NAMALWA (cell line): ENCODE results near the gene SGK2.
"Not testable (repeated sequence)": the region's sequence is repeated elsewhere in the genome, so short reads cannot be mapped to it uniquely, and the experiment has no call there.

Experiments used
- DNase-seq: peaks from one replicate; pipeline ENCODE4 v3.0.0-alpha.2; 2015; ENCODE audit warnings: low spot score

Gene SGK2

GRCh38 chr20:43563991-43564390, 5.2 kb downstream of the SGK2 start:
- DNase-seq: no peak

- DNase-seq: no peak
These were observed 5.6 kb downstream of the SGK2 start for GRCh38 chr20:43564455-43564854.

GRCh38 chr20:43564993-43565757, 6.3 kb downstream of the SGK2 start:
- DNase-seq: no peak

- DNase-seq: no peak
These were observed 6.9 kb downstream of the SGK2 start for GRCh38 chr20:43565758-43566104.

- no peak for DNase-seq
These were observed 8.7 kb downstream of the SGK2 start for GRCh38 chr20:43567477-43567876.

- no peak for DNase-seq
These were observed 9.9 kb downstream of the SGK2 start for GRCh38 chr20:43568706-43569105.

- no peak for DNase-seq
These were observed 10.5 kb downstream of the SGK2 start for GRCh38 chr20:43569282-43569681.

GRCh38 chr20:43570496-43570895, 11.7 kb downstream of the SGK2 start:
- DNase-seq: no peak

- DNase-seq: no peak
These were observed 12.5 kb downstream of the SGK2 start for GRCh38 chr20:43571310-43571709.

GRCh38 chr20:43571771-43572170, 12.9 kb downstream of the SGK2 start:
- no peak for DNase-seq

- no peak for DNase-seq
These were observed 14.1 kb downstream of the SGK2 start for GRCh38 chr20:43572891-43573290.

GRCh38 chr20:43576108-43576507, 17.3 kb downstream of the SGK2 start:
- no peak for DNase-seq

- no peak for DNase-seq
These were observed 21.3 kb downstream of the SGK2 start for GRCh38 chr20:43579861-43580793.

GRCh38 chr20:43583133-43583864, 24.5 kb downstream of the SGK2 start:
- no peak for DNase-seq

GRCh38 chr20:43583982-43584432, 25.2 kb downstream of the SGK2 start:
- peak; percentile 48 for DNase-seq

GRCh38 chr20:43584448-43585136, 25.8 kb downstream of the SGK2 start:
- no peak for DNase-seq

- no peak for DNase-seq
These were observed 27.8 kb downstream of the SGK2 start for GRCh38 chr20:43586641-43587040.

GRCh38 chr20:43588526-43588925, 29.7 kb downstream of the SGK2 start:
- not testable (repeated sequence) for DNase-seq

GRCh38 chr20:43590036-43590391, 31.2 kb downstream of the SGK2 start:
- no peak for DNase-seq

- DNase-seq: peak; percentile 92
These were observed 31.8 kb downstream of the SGK2 start, which contains the start of gene IFT52 for GRCh38 chr20:43590392-43591303. TSS of gene IFT52 (plus strand) at chr20:43590937. CDS start at chr20:43594699, 3,762 bp downstream.

- not testable (repeated sequence) for DNase-seq
These were observed 43.1 kb downstream of the SGK2 start for GRCh38 chr20:43601960-43602359.
